Brain microvascular endothelial cell (primary cell): Measurements from ENCODE around the gene RXRB.

ENCODE experiments used
- DNase-seq: peaks from one replicate; pipeline ENCODE4 v3.0.0-alpha.2; 2020
- H3K27ac ChIP-seq: fragments of 250-450 bp; sonication (Bioruptor Pico); 2 replicates; pipeline ENCODE4 v1.5.1; 2020; ENCODE audit warnings: mild to moderate bottlenecking, moderate library complexity
- H3K27me3 ChIP-seq: fragments of 250-450 bp; sonication (Bioruptor Pico); replicated peaks from 2 replicates; pipeline ENCODE4 v1.5.1; 2020; ENCODE audit warnings: mild to moderate bottlenecking
- H3K36me3 ChIP-seq: fragments of 250-450 bp; sonication (Bioruptor Pico); replicated peaks from 2 replicates; pipeline ENCODE4 v1.5.1; 2020; ENCODE audit warnings: mild to moderate bottlenecking
- H3K4me3 ChIP-seq: 2 replicates; pipeline ENCODE4 v1.5.1; 2011; ENCODE audit warnings: low read depth, mild to moderate bottlenecking, control low read depth, low read length, moderate library complexity
- CTCF ChIP-seq: IDR thresholded peaks from 2 replicates; pipeline ENCODE4 v1.5.1; 2011; ENCODE audit warnings: low read depth, mild to moderate bottlenecking, moderate library complexity, low read length, control low read depth, inconsistent platforms; ENCODE audit errors: missing control alignments
- in situ Hi-C: cut with HindIII; loops from 2 replicates; pipeline ENCODE4 v1.10.0; 2017; ENCODE audit warnings: low sequenced_read_pairs, low pct_ligation_motif_present

The RXRB gene

GRCh38 chr6:33205191-33206026, 4.9 kb upstream of the RXRB start:
- DNase-seq = no peak
- in situ Hi-C loops = no loop called here
- no peak for TF ChIP-seq CTCF
- Histone ChIP-seq H3K36me3 (peaks cover 32% of the 10 kb centered on the region), H3K4me3 (peak overlapping the region; percentile 67), H3K27ac (peak overlapping the region; percentile 56), H3K27me3 (no peaks in the 10 kb centered on the region)

GRCh38 chr6:33204415-33205190, 4.1 kb upstream of the RXRB start, which contains the start of gene HSD17B8:
Gene HSD17B8 (plus strand): TSS chr6:33204655. CDS start chr6:33204669, 14 bp downstream.
- peak; percentile 91 for DNase-seq
- Histone ChIP-seq H3K27ac (peak within 1 kb of the TSS; percentile 56), H3K27me3 (no peaks in the 10 kb centered on the region), H3K4me3 (peak within 1 kb of the TSS; percentile 67), H3K36me3 (peaks cover 29% of the 10 kb centered on the region)
- no peak for TF ChIP-seq CTCF
- in situ Hi-C loops = no loop called here

- Histone ChIP-seq H3K27ac (no peak overlapping the region), H3K27me3 (no peaks in the 10 kb centered on the region), H3K36me3 (peaks cover 29% of the 10 kb centered on the region), H3K4me3 (peak overlapping the region; percentile 15)
- no peak for DNase-seq
- in situ Hi-C loops = no loop called here
- TF ChIP-seq CTCF = no peak
These were observed 3.6 kb upstream of the RXRB start for GRCh38 chr6:33204165-33204414.

GRCh38 chr6:33203443-33204164, 3.1 kb upstream of the RXRB start:
- Histone ChIP-seq H3K27ac (no peak overlapping the region), H3K36me3 (peaks cover 29% of the 10 kb centered on the region), H3K27me3 (no peaks in the 10 kb centered on the region), H3K4me3 (peak overlapping the region; percentile 15)
- no peak for DNase-seq
- TF ChIP-seq CTCF = no peak
- in situ Hi-C loops = no loop called here

GRCh38 chr6:33202799-33203198, 2.3 kb upstream of the RXRB start:
- no peak for DNase-seq
- no peaks in the 10 kb centered on the region for H3K27me3 ChIP-seq
- H3K27ac ChIP-seq = no peak overlapping the region
- in situ Hi-C loops = no loop called here
- TF ChIP-seq CTCF = no peak
- no peak overlapping the region for H3K4me3 ChIP-seq
- H3K36me3 ChIP-seq = peaks cover 30% of the 10 kb centered on the region
